ENCODE measurements around the gene PHLDB2.
"Not testable (repeated sequence)": the region's sequence is repeated elsewhere in the genome, so short reads cannot be mapped to it uniquely, and the experiment has no call there.

PHLDB2 gene

GRCh38 chr3:111859061-111859973, at the start of gene PHLDB2:
TSS of gene PHLDB2 (plus strand) at chr3:111859265. CDS start at chr3:111884078, 24,813 bp downstream.
- DNase-seq = peak; percentile 42

DNA sequence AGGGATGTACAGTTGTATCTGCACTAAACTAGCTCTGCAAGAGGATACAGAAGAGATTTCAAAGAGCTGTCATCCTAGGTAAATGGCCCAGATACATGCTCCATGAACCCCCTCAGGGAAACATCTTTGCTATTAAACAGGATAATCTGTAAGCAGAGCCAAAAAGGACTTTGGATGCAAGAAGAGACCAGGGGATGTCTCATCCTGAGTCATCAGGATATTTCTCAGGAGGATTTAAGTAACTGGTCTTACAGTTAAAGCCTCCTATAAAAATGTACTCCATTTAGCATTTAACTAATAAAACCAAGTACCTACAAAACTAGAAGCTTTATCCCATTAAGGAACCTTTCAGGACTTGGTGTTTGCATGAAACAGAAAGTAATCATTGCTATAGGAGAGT, 48.2 kb upstream of the PHLDB2 start:
- no peak for DNase-seq

GRCh38 chr3:111811811-111812210, 47.3 kb upstream of the PHLDB2 start:
- DNase-seq = no peak

- DNase-seq = no peak
These were observed 46.4 kb upstream of the PHLDB2 start for GRCh38 chr3:111812701-111813100.

DNA sequence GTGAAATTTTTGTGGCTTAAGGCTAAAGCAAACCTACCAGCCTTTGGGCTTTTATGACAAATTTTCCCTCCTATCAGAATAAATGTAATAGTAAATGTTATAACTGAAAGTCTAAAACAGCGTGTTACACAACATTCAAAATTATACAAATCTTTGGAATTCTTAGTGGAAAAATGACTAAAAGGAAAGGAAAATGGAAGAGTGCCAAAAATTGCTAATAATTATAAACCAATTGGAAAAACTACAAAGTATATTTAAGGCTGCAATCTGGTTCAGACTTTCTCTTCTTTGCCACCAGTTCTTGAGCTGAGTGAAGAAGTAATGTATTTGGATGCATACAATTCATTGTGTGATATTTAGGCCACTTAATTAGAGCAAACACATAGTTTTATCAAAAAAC, 45.6 kb upstream of the PHLDB2 start:
- DNase-seq = no peak

GRCh38 chr3:111813979-111814378, 45.1 kb upstream of the PHLDB2 start:
- peak; percentile 26 for DNase-seq

GRCh38 chr3:111816771-111817170, 42.3 kb upstream of the PHLDB2 start:
- not testable (repeated sequence) for DNase-seq

DNA sequence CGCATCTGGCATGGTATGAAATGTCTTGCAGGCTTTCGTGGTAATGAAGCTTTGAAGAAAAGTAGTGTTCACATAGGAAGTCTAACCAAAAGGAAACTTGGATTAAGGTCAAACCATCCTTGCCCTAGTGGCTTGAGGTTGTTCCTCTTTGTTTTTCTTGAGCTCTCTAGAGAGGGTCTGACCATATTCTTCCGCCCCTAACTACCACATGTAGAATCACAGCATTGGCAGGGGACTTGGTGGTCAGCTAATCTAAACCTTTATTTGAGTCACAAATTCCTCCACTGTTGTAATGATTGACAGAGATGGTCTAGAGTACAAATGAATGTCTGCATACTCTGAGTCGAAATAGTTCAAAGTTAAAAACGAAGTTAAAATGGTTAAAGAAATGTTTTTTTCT, 39.1 kb upstream of the PHLDB2 start:
- DNase-seq = no peak

- DNase-seq = no peak
These were observed 38.4 kb upstream of the PHLDB2 start for GRCh38 chr3:111820651-111821050.

- DNase-seq = no peak
These were observed 37.2 kb upstream of the PHLDB2 start for GRCh38 chr3:111821891-111822290.

- DNase-seq = no peak
These were observed 36.3 kb upstream of the PHLDB2 start for GRCh38 chr3:111822804-111823203.

DNA sequence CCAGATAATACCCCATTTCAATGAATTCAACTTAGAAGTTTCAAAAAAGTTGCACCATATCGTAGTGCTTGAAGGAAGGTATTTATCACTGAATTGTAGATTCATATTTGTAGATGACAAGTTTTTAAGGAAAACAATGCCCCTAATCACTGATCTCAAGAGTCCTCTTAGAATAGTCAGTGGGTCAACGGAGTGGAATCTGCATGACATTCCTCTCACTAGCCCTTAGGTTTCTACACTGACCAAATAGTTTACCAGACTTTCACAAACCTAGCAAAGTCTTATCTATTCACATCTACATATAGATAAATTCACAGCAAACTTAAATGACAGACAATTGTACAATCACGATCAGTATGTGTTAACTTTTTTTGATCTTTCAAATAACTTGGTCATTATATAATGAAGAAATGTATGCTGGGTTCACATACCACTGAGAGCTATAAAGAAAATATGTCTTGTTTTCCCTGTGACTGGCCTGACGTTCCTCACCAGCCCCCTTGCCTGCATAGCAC, 35.7 kb upstream of the PHLDB2 start:
- DNase-seq = no peak

GRCh38 chr3:111824351-111824750, 34.7 kb upstream of the PHLDB2 start:
- DNase-seq = no peak

GRCh38 chr3:111827871-111828270, 31.2 kb upstream of the PHLDB2 start:
- no peak for DNase-seq

- no peak for DNase-seq
These were observed 30.5 kb upstream of the PHLDB2 start for GRCh38 chr3:111828530-111828929.

DNA sequence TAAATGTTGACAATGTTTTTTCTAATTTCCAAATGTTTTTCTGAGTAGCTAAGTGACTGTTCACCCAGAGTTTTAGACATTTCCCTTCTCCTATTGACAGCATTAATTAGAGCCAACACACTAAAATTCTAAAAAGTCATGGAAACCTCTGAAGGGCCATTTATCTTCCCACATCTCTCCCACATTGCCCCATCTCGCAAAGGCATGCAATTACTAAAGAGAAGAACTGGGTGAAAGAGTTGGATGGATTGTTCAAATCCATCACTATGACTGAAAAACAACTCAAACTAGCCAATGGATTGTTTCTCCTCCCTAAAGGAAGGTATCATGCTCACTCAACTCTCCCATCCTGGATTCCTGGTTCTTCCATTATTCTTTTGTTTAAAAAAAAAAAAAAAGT, 30.0 kb upstream of the PHLDB2 start:
- DNase-seq = no peak

DNA sequence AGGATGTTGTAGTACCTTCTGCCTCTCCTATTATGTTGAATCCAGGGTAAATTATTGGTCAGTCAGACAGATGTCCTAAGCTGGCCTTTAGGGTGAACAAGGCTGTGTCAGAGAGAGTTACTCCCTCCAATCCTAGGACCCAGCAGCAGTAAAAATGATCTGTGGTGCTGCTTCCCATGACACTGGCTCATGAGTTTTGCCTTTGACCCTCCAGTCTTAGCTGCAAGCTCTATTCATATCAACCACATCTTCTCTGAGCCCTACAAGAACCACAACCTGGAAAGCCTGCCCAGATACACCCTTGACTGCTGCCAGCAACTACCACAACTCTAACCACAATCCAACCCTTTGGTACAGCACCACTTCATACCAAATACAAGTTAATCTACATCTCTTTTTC, 27.2 kb upstream of the PHLDB2 start:
- DNase-seq = peak; percentile 64

DNA sequence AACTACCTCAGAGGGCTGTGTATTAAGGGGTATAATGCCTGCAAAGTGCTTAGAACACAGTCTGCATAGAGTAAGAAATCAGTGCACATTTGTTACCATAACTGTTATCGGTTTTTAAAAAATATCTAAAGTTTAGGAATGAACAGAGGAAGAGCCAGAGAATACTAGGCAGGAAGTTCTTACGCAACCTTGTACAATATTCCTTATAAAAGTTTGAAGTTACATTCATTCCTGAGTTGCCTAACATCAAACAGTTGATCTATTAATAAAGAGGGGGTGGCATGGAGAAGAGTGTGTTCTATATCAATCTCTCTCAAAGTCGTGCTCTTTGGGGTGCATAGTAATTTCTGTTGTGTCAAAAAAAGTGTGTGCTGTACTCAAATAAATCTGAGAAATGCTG, 22.0 kb upstream of the PHLDB2 start:
- DNase-seq = no peak

DNA sequence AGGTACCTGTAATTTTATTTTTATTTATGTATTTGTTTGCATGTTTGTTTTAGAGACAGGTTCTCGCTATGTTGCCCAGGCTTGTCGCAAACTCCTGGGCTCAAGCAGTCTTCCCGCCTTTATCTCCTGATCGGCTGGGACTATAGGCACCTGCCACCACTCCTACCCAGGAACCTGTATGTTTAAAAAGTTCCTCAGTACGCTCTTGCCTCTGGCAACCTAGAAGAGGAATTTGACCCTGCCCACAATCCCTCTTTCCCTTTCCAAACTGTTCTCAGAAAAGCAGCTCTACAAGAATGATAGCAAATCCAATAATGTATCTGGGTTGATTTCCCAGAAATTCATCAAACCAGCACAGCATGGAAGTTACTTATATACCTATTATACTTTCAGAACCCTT, 20.9 kb upstream of the PHLDB2 start:
- DNase-seq = no peak

- DNase-seq = no peak
These were observed 13.0 kb upstream of the PHLDB2 start for GRCh38 chr3:111846039-111846438.

- no peak for DNase-seq
These were observed 12.3 kb upstream of the PHLDB2 start for GRCh38 chr3:111846717-111847116.

DNA sequence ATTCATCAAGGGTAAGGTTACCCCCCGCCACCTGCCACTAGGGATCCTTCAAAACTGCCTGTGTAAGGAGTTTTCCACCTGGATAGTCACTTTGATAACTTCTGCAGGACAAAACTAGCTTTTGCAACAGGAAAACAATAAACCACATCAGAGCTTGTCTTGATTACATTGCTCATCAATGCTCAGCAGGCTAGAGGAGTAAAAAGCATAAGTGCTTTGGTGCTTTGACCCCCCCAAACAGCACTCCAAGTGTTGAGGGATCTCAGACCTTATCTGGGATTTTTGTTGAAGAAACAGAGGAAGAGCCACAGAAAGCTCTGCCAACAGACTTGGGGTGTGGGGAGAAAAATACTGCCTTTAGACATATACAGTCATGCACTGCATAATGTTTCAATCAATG, 10.8 kb upstream of the PHLDB2 start:
- no peak for DNase-seq

DNA sequence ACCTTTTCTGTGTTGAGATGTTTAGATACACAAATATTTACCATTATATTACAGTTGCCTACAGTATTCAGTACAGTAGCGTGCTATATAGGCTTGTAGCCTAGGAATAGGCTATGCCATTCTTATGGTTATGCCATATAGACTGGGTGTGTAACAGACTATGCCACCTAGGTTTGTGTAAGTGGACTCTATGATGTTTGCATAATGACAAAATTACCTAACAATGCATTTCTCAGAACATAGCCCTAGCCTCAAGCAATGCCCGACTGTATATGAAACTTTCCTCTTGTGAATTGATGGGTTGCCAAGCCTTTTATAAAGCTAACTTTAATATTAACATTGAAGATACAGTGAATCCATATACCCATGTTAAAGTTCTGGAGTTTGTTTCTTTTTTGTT, 10.3 kb upstream of the PHLDB2 start:
- DNase-seq = no peak

DNA sequence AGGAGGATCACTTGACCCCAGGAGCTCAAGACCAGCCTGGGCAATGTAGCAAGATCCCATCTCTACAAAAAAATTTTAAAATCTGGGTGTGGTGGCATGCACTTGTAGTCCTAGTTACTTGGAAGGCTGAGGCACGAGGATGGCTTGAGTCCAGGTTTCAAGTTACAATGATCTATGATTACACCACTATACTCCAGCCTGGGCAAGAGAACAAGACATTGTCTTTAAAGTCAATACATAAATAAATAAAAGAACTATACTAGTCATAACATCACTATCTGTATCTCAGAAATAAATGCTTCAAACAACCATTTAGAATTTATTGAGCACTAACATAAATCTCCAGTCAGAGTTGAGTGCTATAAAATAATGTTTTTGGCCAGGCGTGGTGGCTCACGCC, 8.5 kb upstream of the PHLDB2 start:
- no peak for DNase-seq

DNA sequence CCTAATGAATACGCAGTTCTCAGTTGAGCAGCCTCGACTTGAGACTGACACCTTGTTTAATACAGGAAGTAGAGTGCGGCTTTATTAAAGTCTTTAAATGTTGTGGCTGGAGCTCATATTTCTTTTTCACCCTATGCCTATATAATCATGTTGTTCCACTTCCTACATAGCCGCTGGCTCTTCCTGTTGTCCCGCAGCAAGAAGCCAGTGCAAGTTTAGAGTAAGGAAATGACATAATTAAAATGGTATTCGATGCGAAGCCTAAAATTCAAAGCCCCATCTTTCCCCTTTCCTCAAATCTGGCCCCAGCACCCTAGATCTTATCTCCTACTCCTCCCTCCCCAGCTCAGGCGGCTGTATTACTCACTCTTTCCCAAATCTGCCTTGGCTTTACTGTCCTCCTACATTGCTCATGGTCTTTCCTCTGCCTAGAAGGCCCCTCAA, 7.5 kb upstream of the PHLDB2 start:
- DNase-seq = no peak

All from hematopoietic multipotent progenitor cell treated with erythropoietin and hydrocortisone succinate and interleukin-3 and kit ligand, for 6 days (in vitro differentiated cells).